AG20443 (cell line): ENCODE measurements around the gene NRG3.

Experiments
- DNase-seq: peaks from one replicate; pipeline ENCODE4 v3.0.0; 2012; ENCODE audit warnings: low spot score, mixed read lengths

NRG3 gene

DNA sequence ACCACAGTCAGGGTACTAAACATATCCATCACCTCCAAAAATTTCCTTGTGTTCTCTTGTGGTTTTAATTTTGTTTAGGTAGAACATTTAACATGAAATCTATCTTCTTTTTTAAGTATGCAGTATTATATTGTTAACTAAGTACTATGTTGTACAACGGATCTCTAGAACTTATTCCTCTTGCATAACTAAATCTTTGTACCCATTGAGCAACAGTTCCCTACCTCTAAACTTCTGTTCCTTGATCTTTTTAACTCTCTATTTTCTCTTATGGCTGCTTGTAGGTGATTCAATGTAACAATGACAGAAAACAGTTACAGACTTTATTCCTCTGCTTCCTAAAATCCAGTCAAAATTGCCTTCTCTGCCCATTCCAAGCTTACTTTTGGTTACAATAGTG is 9.9 kb downstream of the NRG3 start:
- DNase-seq, result no peak

GRCh38 chr10:81885491-81885890 is 10.5 kb downstream of the NRG3 start:
- no peak for DNase-seq

GRCh38 chr10:81886939-81887338 is 11.9 kb downstream of the NRG3 start:
- DNase-seq, result no peak

DNA sequence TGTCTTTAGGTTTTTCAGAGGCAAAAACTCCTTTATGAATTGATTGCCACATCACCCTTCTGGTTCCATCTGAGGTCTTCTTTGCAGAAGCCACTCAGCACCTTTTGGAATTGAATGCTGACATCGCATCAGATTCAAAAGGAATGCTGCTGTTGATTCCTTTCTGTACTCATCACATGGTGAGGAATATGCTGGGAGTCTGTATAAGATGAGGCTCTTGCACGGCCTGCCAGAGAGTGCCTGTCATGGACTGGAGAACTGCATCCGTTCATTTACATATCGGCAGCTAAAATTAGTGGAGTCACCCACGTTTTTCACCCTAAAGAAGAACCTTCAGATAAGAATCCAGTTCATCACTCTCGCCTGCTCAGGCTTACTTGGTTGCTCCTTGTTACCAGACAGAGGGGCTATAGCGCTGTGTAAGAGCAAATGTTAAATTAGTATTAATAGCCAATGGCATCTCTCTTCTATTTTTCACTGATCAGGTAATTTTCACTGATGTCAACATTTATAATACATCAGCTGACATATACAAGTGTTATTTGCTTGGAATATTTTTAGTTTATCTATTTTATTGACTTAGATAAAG is 14.3 kb downstream of the NRG3 start:
- DNase-seq, result no peak

DNA sequence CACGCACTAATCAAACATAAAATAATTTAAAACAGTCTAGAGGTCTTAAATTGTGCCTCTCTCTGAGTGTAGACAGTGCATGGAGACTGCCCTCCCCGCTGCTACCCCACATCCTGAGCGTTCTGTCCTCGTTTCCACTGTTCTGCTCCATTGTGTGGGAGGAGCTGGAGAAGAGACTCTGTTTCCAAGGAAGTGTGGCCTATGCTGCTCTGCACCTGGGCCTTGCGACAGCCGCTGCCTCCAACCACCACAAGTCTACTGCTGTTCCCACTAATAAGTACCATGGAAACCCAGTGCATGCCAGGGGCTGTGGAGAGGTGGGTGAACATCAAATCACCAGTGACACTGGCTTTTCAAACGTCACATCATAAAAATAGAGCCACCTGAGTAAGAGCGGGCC is 19.6 kb downstream of the NRG3 start:
- no peak for DNase-seq

DNA sequence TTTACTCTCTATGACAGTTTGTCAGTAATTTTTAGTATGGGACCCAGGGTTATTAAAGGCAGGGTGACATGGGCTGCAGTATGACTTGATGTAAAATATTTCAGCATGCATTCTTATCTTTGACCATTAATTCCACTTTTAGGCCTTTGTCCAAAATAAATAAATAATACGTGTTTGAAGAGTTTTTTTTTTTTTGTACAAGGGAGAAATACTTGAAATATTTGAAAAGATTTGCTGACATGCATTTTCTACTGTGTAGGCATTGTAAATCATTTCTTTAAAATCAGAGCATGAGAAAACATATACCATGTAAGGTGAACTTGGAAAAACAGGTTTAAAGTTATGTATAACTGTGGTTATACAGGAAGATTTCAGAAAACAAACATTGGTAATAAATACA is 23.5 kb downstream of the NRG3 start:
- DNase-seq, result no peak

- no peak for DNase-seq
Observed at GRCh38 chr10:81900989-81901388, 26.0 kb downstream of the NRG3 start.

DNA sequence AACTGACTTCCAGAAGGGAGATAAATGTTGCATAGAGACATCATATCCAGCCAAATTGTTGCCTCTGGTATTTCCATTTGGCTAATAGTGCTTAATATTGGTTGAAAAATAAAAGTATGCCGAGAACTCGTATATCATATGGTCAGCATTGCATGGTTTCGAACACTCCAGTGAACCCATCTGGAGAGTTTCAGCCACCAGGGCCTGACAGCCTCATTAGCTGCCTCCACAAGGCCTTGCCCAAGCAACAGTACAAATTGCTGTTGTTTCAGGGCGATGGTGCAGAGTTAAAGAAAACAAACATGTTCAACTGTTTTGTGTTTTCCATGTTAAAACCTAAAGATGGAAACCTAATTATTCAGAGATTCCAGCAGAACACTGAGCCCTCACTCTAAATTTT is 28.5 kb downstream of the NRG3 start:
- no peak for DNase-seq

DNA sequence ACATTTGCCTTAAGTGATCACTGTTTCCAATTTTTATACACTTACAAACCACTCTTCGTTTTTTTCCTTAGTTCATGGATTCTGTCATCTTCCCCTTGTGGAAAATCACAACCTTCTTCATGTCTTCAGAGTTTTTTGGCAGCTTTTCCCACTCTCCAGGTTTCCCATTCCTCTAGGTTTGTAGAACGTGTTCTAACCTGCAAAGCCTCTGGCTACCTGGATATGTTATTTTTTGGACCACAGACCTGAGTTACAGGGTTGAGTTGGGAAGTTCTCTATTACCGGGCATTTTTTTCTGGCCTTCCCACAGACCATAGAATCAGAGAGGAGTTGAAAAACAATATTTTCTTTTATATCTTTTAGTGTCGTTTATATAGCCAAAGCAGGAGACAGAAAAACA is 30.2 kb downstream of the NRG3 start:
- DNase-seq, result no peak

GRCh38 chr10:81909453-81909852 is 34.5 kb downstream of the NRG3 start:
- no peak for DNase-seq

GRCh38 chr10:81911328-81911727 is 36.3 kb downstream of the NRG3 start:
- DNase-seq, result no peak

- no peak for DNase-seq
Observed at GRCh38 chr10:81914736-81915503, 39.9 kb downstream of the NRG3 start.

- DNase-seq, result no peak
Observed at GRCh38 chr10:81915504-81915897, 40.5 kb downstream of the NRG3 start.

GRCh38 chr10:81917666-81918065 is 42.7 kb downstream of the NRG3 start:
- no peak for DNase-seq

DNA sequence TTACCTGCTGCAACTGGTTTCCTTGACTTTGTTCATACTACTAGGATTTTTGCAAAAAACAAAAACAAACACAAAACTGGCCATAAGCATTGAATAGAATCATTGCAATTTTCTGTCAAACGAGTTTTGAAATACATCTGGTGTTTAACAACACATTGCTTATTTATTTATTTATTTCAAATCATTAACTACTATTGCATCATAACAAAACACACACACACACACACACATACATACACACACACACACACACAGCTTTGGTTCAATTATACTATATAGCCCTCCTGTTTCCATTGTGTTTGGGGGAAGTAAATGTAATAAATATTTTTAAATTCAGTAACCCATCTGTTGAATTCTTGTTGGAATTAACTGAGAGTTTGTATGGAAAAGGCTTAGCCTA is 43.8 kb downstream of the NRG3 start:
- no peak for DNase-seq

GRCh38 chr10:81920213-81920829 is 45.3 kb downstream of the NRG3 start:
- DNase-seq, result no peak

DNA sequence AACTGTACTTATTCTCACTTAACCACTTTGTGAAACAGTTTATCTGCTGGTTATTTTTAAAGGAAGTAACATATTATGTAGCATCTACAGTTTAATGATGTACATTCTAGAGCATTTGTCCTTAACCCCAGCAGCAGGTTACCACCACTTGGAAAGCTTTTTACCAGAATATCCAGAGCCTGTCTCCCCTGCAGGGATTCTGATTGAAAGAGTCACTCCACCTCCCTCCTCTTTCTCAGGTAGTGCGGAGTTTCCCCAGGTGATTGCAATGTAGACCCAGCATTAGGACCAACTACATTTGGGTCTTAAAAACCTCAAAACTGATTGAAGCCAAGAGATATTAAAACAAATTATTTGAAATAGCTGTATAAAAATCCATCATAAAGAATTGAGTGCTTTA is 53.1 kb downstream of the NRG3 start:
- no peak for DNase-seq

DNA sequence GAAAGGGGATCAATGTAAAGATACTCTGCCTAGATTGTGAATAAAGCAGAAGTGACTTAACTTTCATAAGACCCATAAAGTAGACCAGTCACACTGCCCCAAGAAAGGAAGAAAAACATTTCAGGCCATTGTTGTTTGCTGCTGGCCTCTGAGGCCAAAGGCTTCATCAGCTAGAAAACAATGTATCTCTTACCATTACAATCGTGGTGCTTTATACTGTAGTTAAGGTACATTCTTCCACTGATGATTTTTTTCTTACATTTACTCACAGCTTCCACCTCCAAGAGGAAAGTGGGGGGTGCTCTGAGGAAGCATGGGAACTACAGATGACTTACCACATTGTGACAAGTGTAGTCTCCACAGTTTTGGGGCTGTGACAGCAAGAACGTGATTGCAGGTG is 68.6 kb downstream of the NRG3 start:
- no peak for DNase-seq

DNA sequence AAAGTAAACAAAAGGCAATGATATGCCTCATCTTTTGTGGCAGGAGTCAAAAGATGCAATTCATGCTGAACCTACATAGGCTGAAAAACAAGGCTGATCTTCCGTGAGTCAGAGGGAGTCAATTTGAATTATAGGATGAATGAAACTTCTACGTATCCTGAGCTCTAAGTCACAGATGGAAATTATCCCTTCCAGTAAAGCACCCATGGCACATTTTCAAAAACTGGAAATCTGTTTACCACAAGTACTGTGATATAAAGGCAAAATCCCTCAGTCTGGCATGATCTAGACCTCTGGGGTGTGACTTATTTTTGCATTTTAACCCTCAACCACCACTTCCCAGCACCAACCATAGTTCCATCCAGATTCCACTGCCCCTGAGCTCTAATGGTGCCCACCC is 69.6 kb downstream of the NRG3 start:
- no peak for DNase-seq

DNA sequence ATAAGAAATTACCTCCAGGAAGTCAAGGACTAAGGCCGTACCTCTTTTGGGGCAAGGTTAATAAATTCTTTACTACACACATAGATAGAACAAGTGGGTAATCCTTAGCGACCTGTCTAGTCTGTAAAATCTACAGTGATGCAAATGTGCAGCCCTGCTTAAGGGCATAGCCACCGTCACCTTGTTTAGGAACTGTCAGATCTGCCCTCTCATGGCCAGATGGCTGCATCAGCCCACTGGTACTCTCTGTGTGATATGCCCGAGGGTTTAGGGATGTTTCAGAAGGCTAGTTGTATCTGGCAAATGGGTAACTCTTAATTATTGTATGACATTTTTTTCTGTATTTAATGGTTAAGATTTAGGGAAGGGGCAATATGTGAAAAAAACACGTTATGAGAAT is 74.3 kb downstream of the NRG3 start:
- DNase-seq, result no peak

DNA sequence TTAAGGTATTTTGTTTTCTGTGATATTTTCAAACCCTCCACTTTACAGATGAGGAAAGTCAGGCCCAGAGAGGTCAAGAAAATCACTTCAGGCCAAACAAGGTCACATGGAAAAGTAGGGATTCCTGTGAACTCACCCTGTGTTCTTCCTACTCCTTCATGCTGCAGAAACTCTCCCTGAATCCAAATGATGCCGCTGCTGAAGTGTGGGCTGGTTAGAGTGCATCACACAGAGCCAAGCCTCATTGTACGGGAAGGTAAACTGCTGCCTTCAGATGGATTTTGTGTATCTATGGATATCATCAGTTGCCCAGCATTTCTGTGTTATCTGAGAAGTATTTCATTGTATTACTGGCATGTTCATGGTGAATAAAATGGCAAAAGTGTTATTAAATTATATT is 75.4 kb downstream of the NRG3 start:
- no peak for DNase-seq

- no peak for DNase-seq
Observed at GRCh38 chr10:81953420-81953819, 78.4 kb downstream of the NRG3 start.

- no peak for DNase-seq
Observed at GRCh38 chr10:81957976-81958375, 83.0 kb downstream of the NRG3 start.

DNA sequence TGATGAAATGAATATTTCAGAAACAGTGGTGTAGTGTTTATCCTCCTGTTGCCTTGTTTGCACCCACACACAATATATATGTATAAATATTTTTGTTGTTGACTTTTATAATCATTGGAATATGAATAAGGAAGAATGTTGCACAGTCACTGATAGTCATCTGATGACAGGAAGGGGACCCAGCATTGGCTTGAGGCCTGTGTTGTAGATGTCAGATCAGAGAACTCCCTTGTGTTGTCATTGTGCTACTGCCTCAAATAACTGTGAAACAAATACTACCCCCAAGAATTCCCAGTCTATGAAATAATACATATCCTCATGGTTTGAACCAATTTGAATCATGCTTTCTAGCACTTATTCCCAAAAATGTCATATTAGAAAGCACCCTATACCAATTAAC is 84.0 kb downstream of the NRG3 start:
- no peak for DNase-seq
